Glutamatergic neuron (in vitro differentiated cells): ENCODE data around the gene RCN2. TPM values are rescaled to one million over a fixed set of nuclear protein-coding genes. Genes with fewer than 3 reads are reported as not detected.

Experiments used
- DNase-seq: peaks from one replicate; pipeline ENCODE4 v3.0.0; 2022
- H3K27ac Mint-ChIP-seq: one replicate; pipeline ENCODE4 v1.8.0; 2020; ENCODE audit warnings: mild to moderate bottlenecking, mixed read lengths, inconsistent platforms; ENCODE audit not compliant: unreplicated experiment
- H3K27me3 Mint-ChIP-seq: one replicate; pipeline ENCODE4 v1.8.0; 2020; ENCODE audit warnings: mild to moderate bottlenecking, moderate library complexity, mixed read lengths, inconsistent platforms; ENCODE audit not compliant: unreplicated experiment
- H3K36me3 Mint-ChIP-seq: one replicate; pipeline ENCODE4 v1.8.0; 2020; ENCODE audit warnings: mild to moderate bottlenecking, mixed read lengths, inconsistent platforms; ENCODE audit not compliant: unreplicated experiment
- H3K4me1 Mint-ChIP-seq: one replicate; pipeline ENCODE4 v1.8.0; 2020; ENCODE audit warnings: mild to moderate bottlenecking, low read depth, mixed read lengths, inconsistent platforms; ENCODE audit not compliant: unreplicated experiment
- H3K4me3 Mint-ChIP-seq: one replicate; pipeline ENCODE4 v1.8.0; 2020; ENCODE audit warnings: mild to moderate bottlenecking, mixed read lengths, inconsistent platforms; ENCODE audit not compliant: unreplicated experiment
- H3K9me3 Mint-ChIP-seq: one replicate; pipeline ENCODE4 v1.8.0; 2020; ENCODE audit warnings: mild to moderate bottlenecking, moderate library complexity, mixed read lengths, inconsistent platforms; ENCODE audit not compliant: unreplicated experiment
- CTCF ChIP-seq: fragments of 200-600 bp; sonication (generic); IDR thresholded peaks from one replicate; pipeline ENCODE4 v1.5.0; 2021; ENCODE audit not compliant: partially characterized antibody, unreplicated experiment
- total RNA-seq: library from RNA; stranded (reverse); fragmentation: NEBNext Ultra II Directional; extraction: Animal tissue kit (Norgen Biotek cat#: 25700); gene quantifications from one replicate; pipeline ENCODE4 v1.2.1, GENCODE V29; 2021; ENCODE audit not compliant: unreplicated experiment

RCN2 gene
- total RNA-seq, 1 donor from 2014 or later = 137 TPM

- TF ChIP-seq CTCF = no peak
- H3K4me3 Mint-ChIP-seq = no peak overlapping the region
Observed at GRCh38 chr15:76979331-76979925, 47.9 kb downstream of the RCN2 start.

GRCh38 chr15:76979996-76980520 lies 48.5 kb downstream of the RCN2 start:
- no peaks in the 10 kb centered on the region for H3K4me1 Mint-ChIP-seq
- H3K9me3 Mint-ChIP-seq = peaks cover 3% of the 10 kb centered on the region
- H3K36me3 Mint-ChIP-seq = peaks cover 14% of the 10 kb centered on the region
- DNase-seq = no peak
- TF ChIP-seq CTCF = no peak
- no peak overlapping the region for H3K4me3 Mint-ChIP-seq
- peaks cover 5% of the 10 kb centered on the region for H3K27me3 Mint-ChIP-seq
- no peak overlapping the region for H3K27ac Mint-ChIP-seq

More at GRCh38 chr15:76979331-76979925, 47.9 kb downstream of the RCN2 start:
- H3K27ac Mint-ChIP-seq = no peak overlapping the region
- peaks cover 5% of the 10 kb centered on the region for H3K27me3 Mint-ChIP-seq
- no peak for DNase-seq
- H3K4me1 Mint-ChIP-seq = no peaks in the 10 kb centered on the region
- H3K9me3 Mint-ChIP-seq = peaks cover 3% of the 10 kb centered on the region
- peaks cover 14% of the 10 kb centered on the region for H3K36me3 Mint-ChIP-seq

GRCh38 chr15:76982356-76982755 lies 50.8 kb downstream of the RCN2 start:
- Mint-ChIP-seq H3K27me3 (peaks cover 5% of the 10 kb centered on the region), H3K27ac (no peak overlapping the region), H3K4me3 (no peak overlapping the region), H3K4me1 (no peaks in the 10 kb centered on the region), H3K36me3 (peaks cover 14% of the 10 kb centered on the region), H3K9me3 (peaks cover 3% of the 10 kb centered on the region)
- DNase-seq = no peak
- no peak for TF ChIP-seq CTCF

- DNase-seq = no peak
- Mint-ChIP-seq H3K36me3 (peaks cover 12% of the 10 kb centered on the region), H3K4me1 (no peaks in the 10 kb centered on the region), H3K4me3 (no peak overlapping the region), H3K27me3 (peaks cover 4% of the 10 kb centered on the region), H3K9me3 (peaks cover 3% of the 10 kb centered on the region), H3K27ac (no peak overlapping the region)
- TF ChIP-seq CTCF = no peak
Observed at GRCh38 chr15:76982756-76983155, 51.2 kb downstream of the RCN2 start.

GRCh38 chr15:76983590-76984375 lies 52.2 kb downstream of the RCN2 start:
- Mint-ChIP-seq H3K27ac (peak overlapping the region; percentile 33), H3K27me3 (peaks cover 2% of the 10 kb centered on the region), H3K4me1 (peaks cover 7% of the 10 kb centered on the region), H3K9me3 (peaks cover 3% of the 10 kb centered on the region), H3K4me3 (no peak overlapping the region), H3K36me3 (peaks cover 5% of the 10 kb centered on the region)
- DNase-seq = no peak
- no peak for TF ChIP-seq CTCF
